Measurements from ENCODE around the gene UBE2D2. TPM values are rescaled to one million over a fixed set of nuclear protein-coding genes. Genes with fewer than 3 reads are reported as not detected.

Gene UBE2D2
- total RNA-seq, 3 donors from 2014 or later = 197 to 223 (median 214) TPM

DNA sequence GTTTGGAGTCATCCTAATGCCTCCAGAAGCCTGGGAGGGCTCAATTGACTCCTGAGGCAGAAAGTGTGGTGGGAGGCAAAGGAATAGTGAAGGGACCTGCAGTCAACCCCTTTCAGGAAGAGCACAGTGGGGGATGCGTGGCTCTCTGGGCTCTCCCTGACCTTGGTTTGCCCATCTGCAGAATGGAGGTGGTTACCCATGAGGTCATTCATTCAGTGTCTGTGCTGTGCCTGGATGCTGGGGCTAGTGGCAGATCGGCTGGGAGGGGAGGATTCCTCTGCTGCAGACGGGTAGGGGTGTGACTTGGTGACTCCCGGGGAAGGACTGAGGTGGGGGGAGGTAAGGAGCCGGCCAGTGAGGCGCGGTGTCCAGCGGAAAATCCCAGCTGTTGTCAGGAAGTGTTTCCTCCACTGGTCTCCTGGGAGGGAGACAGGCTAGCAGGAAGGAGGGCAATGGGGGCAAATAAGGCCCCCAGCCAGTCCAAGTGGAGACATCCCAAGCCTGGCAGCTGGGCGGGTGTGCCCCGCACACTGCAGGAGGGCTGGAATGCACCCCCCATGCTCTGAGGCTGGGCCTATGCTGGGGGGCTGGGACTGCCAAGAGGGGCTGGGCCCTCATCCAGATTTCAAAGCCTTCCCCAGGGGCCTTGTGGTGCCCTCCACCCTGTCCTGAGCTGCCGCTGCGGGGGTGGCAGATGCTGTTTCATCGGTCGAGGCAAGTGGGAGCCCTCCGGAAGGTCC is 98.0 kb downstream of the UBE2D2 start:
- Mint-ChIP-seq H3K4me1 (ENCODE audit: low read depth) (peaks cover 25% of the 10 kb centered on the region), H3K27me3 (ENCODE audit: low read depth) (peaks cover 7% of the 10 kb centered on the region), H3K36me3 (ENCODE audit: insufficient read depth) (no peaks in the 10 kb centered on the region), H3K9me3 (no peaks in the 10 kb centered on the region), H3K4me3 (no peak overlapping the region)
- DNase-seq = no peak
- ATAC-seq = no peak

DNA sequence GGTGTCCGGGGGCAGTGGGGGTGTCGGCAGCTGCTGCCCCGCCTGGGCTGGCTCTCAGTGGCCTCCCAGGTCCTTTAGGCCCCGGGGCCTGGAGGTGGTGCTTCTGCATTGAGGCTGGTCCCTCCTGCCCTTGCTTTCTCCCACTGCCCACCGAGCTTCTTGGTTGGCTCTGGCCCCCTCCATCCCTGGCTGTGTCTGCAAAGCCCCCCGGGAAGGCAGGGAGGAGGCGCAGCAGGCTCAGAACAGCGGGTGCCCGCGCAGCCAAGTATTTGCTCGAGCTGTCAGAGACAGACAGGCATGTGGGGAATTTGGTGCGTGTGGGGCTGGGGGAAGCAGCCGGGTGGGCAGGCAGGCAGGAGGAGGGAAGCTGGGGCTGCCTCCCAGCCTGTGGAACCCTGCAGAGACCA is 98.6 kb downstream of the UBE2D2 start:
- ATAC-seq (no peak), DNase-seq (no peak)
- Mint-ChIP-seq H3K9me3 (no peaks in the 10 kb centered on the region), H3K36me3 (ENCODE audit: insufficient read depth) (no peaks in the 10 kb centered on the region), H3K27me3 (ENCODE audit: low read depth) (peaks cover 7% of the 10 kb centered on the region), H3K4me3 (no peak overlapping the region), H3K4me1 (ENCODE audit: low read depth) (peaks cover 27% of the 10 kb centered on the region)

GRCh38 chr5:139660105-139660922 is 99.2 kb downstream of the UBE2D2 start:
- H3K27me3 Mint-ChIP-seq (ENCODE audit: low read depth) = peaks cover 7% of the 10 kb centered on the region
- H3K4me3 Mint-ChIP-seq = no peak overlapping the region
- H3K36me3 Mint-ChIP-seq (ENCODE audit: insufficient read depth) = no peaks in the 10 kb centered on the region
- no peaks in the 10 kb centered on the region for H3K9me3 Mint-ChIP-seq
- H3K4me1 Mint-ChIP-seq (ENCODE audit: low read depth) = peaks cover 27% of the 10 kb centered on the region
- DNase-seq (no peak), ATAC-seq (no peak)

GRCh38 chr5:139660923-139661814 is 100.0 kb downstream of the UBE2D2 start:
- Mint-ChIP-seq H3K36me3 (ENCODE audit: insufficient read depth) (no peaks in the 10 kb centered on the region), H3K27me3 (ENCODE audit: low read depth) (peaks cover 5% of the 10 kb centered on the region), H3K4me3 (no peak overlapping the region), H3K4me1 (ENCODE audit: low read depth) (peaks cover 26% of the 10 kb centered on the region), H3K9me3 (no peaks in the 10 kb centered on the region)
- no peak for DNase-seq
- peak; percentile 16 to 26 for ATAC-seq

DNA sequence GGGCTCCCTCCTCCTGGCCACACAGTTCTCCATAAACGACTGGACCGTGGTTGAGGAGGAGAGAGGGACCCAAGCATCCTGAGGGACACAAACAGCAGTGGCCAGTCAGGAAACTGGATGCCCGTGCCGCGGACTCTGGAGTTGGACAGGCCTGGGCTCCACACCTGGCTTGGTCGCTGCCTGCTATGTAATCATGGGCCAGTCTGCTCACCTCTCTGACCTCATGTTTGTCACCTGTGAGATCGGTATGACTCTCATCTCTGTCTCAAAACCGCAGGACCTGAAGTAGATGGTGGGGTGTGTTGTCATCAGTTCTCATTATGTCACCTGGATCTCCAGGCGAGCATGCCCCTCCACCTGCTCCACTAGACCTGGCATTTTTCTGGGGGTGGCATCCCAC is 101.5 kb downstream of the UBE2D2 start:
- no peaks in the 10 kb centered on the region for H3K36me3 Mint-ChIP-seq (ENCODE audit: insufficient read depth)
- DNase-seq (no peak), ATAC-seq (no peak)
- H3K4me1 Mint-ChIP-seq (ENCODE audit: low read depth) = peaks cover 35% of the 10 kb centered on the region
- H3K27me3 Mint-ChIP-seq (ENCODE audit: low read depth) = peaks cover 3% of the 10 kb centered on the region
- no peak overlapping the region for H3K4me3 Mint-ChIP-seq
- H3K9me3 Mint-ChIP-seq = no peaks in the 10 kb centered on the region

- H3K36me3 Mint-ChIP-seq (ENCODE audit: insufficient read depth) = no peaks in the 10 kb centered on the region
- ATAC-seq = no peak
- peaks cover 3% of the 10 kb centered on the region for H3K27me3 Mint-ChIP-seq (ENCODE audit: low read depth)
- H3K4me3 Mint-ChIP-seq = no peak overlapping the region
- no peaks in the 10 kb centered on the region for H3K9me3 Mint-ChIP-seq
- no peak for DNase-seq
- H3K4me1 Mint-ChIP-seq (ENCODE audit: low read depth) = peaks cover 36% of the 10 kb centered on the region
Observed at GRCh38 chr5:139663207-139664085, 102.3 kb downstream of the UBE2D2 start.

- no peaks in the 10 kb centered on the region for H3K27me3 Mint-ChIP-seq (ENCODE audit: low read depth)
- peaks cover 38% of the 10 kb centered on the region for H3K4me1 Mint-ChIP-seq (ENCODE audit: low read depth)
- H3K9me3 Mint-ChIP-seq = no peaks in the 10 kb centered on the region
- no peak for ATAC-seq
- no peak overlapping the region for H3K4me3 Mint-ChIP-seq
- no peak for DNase-seq
- H3K36me3 Mint-ChIP-seq (ENCODE audit: insufficient read depth) = no peaks in the 10 kb centered on the region
Observed at GRCh38 chr5:139664086-139664693, 103.1 kb downstream of the UBE2D2 start.

GRCh38 chr5:139664727-139665351 is 103.7 kb downstream of the UBE2D2 start:
- no peak for ATAC-seq
- Mint-ChIP-seq H3K27me3 (ENCODE audit: low read depth) (no peaks in the 10 kb centered on the region), H3K4me3 (no peak overlapping the region), H3K9me3 (no peaks in the 10 kb centered on the region), H3K36me3 (ENCODE audit: insufficient read depth) (no peaks in the 10 kb centered on the region), H3K4me1 (ENCODE audit: low read depth) (peaks cover 43% of the 10 kb centered on the region)
- DNase-seq = no peak

- Mint-ChIP-seq H3K4me1 (ENCODE audit: low read depth) (peaks cover 49% of the 10 kb centered on the region), H3K27me3 (ENCODE audit: low read depth) (no peaks in the 10 kb centered on the region), H3K4me3 (no peak overlapping the region), H3K36me3 (ENCODE audit: insufficient read depth) (no peaks in the 10 kb centered on the region), H3K9me3 (no peaks in the 10 kb centered on the region)
- no peak for ATAC-seq
- DNase-seq = no peak
Observed at GRCh38 chr5:139665626-139666025, 104.5 kb downstream of the UBE2D2 start.

GRCh38 chr5:139666551-139666950 is 105.4 kb downstream of the UBE2D2 start:
- Mint-ChIP-seq H3K4me3 (no peak overlapping the region), H3K27me3 (ENCODE audit: low read depth) (no peaks in the 10 kb centered on the region), H3K4me1 (ENCODE audit: low read depth) (peaks cover 47% of the 10 kb centered on the region), H3K9me3 (no peaks in the 10 kb centered on the region), H3K36me3 (ENCODE audit: insufficient read depth) (no peaks in the 10 kb centered on the region)
- ATAC-seq (no peak), DNase-seq (no peak)

GRCh38 chr5:139667001-139667729 is 106.0 kb downstream of the UBE2D2 start:
- ATAC-seq (no peak), DNase-seq (no peak)
- Mint-ChIP-seq H3K4me1 (ENCODE audit: low read depth) (peaks cover 47% of the 10 kb centered on the region), H3K9me3 (no peaks in the 10 kb centered on the region), H3K4me3 (peak overlapping the region; percentile 63), H3K27me3 (ENCODE audit: low read depth) (no peaks in the 10 kb centered on the region), H3K36me3 (ENCODE audit: insufficient read depth) (no peaks in the 10 kb centered on the region)

DNA sequence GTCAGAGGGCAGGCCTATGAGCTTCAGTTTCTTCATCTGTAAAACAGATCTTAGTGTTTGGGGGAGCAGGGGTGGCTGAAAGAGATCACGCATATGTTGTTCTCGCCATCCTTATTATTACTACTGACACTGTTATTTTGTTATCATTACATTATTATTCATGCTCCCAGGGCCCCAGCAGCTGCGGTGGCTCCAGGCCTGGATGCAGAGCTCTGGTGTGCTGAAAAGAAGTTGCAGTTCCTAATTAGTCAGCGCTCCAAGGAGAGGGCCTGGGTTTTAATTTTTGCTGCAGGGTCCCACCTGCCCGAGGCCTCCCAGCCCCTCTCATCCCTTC is 106.6 kb downstream of the UBE2D2 start:
- peaks cover 47% of the 10 kb centered on the region for H3K4me1 Mint-ChIP-seq (ENCODE audit: low read depth)
- DNase-seq (no peak), ATAC-seq (no peak)
- H3K4me3 Mint-ChIP-seq = peak overlapping the region; percentile 63
- no peaks in the 10 kb centered on the region for H3K36me3 Mint-ChIP-seq (ENCODE audit: insufficient read depth)
- H3K9me3 Mint-ChIP-seq = no peaks in the 10 kb centered on the region
- H3K27me3 Mint-ChIP-seq (ENCODE audit: low read depth) = no peaks in the 10 kb centered on the region
